ENCODE results near the gene GFPT2. TPM values are rescaled to one million over a fixed set of nuclear protein-coding genes. Genes with fewer than 3 reads are reported as not detected.

GFPT2 gene
- polyA plus RNA-seq, 2 of the 4 experiments (the other 2 are of a cell fraction) = 24.4 to 38.0 TPM

- ChIA-PET CTCF (interaction anchor here (0.7 to 6.0 kb wide), 4 partner anchors 9 to 44 kb away, joined by 3 to 40 read pairs (median 4); partner anchors contain the start of gene MAPK9), POLR2A (no interaction called here)
- no peak for FAIRE-seq
- H3K4me2 ChIP-seq = no peak overlapping the region
- peaks cover 12% of the 10 kb centered on the region for H3K9me3 ChIP-seq
- H3K27ac ChIP-seq = no peak overlapping the region
- WGBS (ENCODE audit: missing lambda C conversion rate) = 90% methylated on average over 10 of the region's 10 CpGs
- no peak for DNase-seq (ENCODE audit: low read depth in 1 of 2, low spot score in 1 of 2)
- H3K4me3 ChIP-seq = no peak overlapping the region
- TF ChIP-seq USF2 (IDR thresholded peaks at IDR 0.05) (no peak), MYC (IDR thresholded peaks at IDR 0.05; ENCODE audit: borderline replicate concordance, low read length) (no peak)
- H3K4me1 ChIP-seq = no peaks in the 10 kb centered on the region
- ATAC-seq = no peak
These were observed 69.0 kb downstream of the GFPT2 start for GRCh38 chr5:180284149-180284548.

- peaks cover 21% of the 10 kb centered on the region for H3K9me3 ChIP-seq
- H3K27ac ChIP-seq = no peak overlapping the region
- ATAC-seq (no peak), FAIRE-seq (no peak), DNase-seq (ENCODE audit: low read depth in 1 of 2, low spot score in 1 of 2) (no peak)
- H3K4me2 ChIP-seq = no peak overlapping the region
- no peaks in the 10 kb centered on the region for H3K4me1 ChIP-seq
- POLR2A ChIA-PET = interaction anchor here (0.6 kb wide), 1 partner anchor 29 kb away, joined by 3 read pairs; no protein-coding TSS in a partner anchor
- CTCF ChIA-PET = interaction anchor here (0.7 to 6.0 kb wide), 3 partner anchors 8 to 45 kb away, joined by 3 to 40 read pairs (median 3); partner anchors contain the start of gene MAPK9
- no peak for TF ChIP-seq RNF2 (IDR thresholded peaks at IDR 0.05; ENCODE audit: borderline replicate concordance, low read depth)
- no peak for TF ChIP-seq ESRRA (IDR thresholded peaks at IDR 0.05; ENCODE audit: borderline replicate concordance, low read length)
- TF ChIP-seq NPAS2 (CRISPR knock-in tag; IDR thresholded peaks at IDR 0.05; ENCODE audit: borderline replicate concordance) = no peak
- no peak for TF ChIP-seq PHF8 (IDR thresholded peaks at IDR 0.05; ENCODE audit: borderline replicate concordance, low read depth)
- no peak for TF ChIP-seq ATOH8 (CRISPR knock-in tag; IDR thresholded peaks at IDR 0.05; ENCODE audit: low read depth)
- no peak for TF ChIP-seq RAD21 (conservative IDR thresholded peaks at IDR 0.05 in 1 of 2, IDR thresholded peaks at IDR 0.05 in 1 of 2)
- no peak for TF ChIP-seq CEBPB (IDR thresholded peaks at IDR 0.05)
- no peak for TF ChIP-seq CHD2 (IDR thresholded peaks at IDR 0.05; ENCODE audit: low read length, partially characterized antibody)
- TF ChIP-seq EP300 (IDR thresholded peaks at IDR 0.05) = no peak
- 85% methylated on average over 10 of the region's 10 CpGs for WGBS (ENCODE audit: missing lambda C conversion rate)
- no peak overlapping the region for H3K4me3 ChIP-seq
These were observed 70.0 kb downstream of the GFPT2 start for GRCh38 chr5:180283026-180283615.

GRCh38 chr5:180282281-180282680 is 70.9 kb downstream of the GFPT2 start:
- ATAC-seq (no peak), DNase-seq (ENCODE audit: low read depth in 1 of 2, low spot score in 1 of 2) (no peak), FAIRE-seq (no peak)
- Histone ChIP-seq H3K27ac (no peak overlapping the region), H3K9me3 (peaks cover 29% of the 10 kb centered on the region), H3K4me2 (no peak overlapping the region), H3K4me1 (no peaks in the 10 kb centered on the region), H3K4me3 (no peak overlapping the region)
- ChIA-PET POLR2A (no interaction called here), CTCF (interaction anchor here (1.0 to 6.0 kb wide), 2 partner anchors 11 to 46 kb away, joined by 3 to 40 read pairs; partner anchors contain the start of gene MAPK9)
- no peak for TF ChIP-seq MAZ (IDR thresholded peaks at IDR 0.05; ENCODE audit: borderline replicate concordance, low read depth, low read length)
- TF ChIP-seq EHF (CRISPR knock-in tag; IDR thresholded peaks at IDR 0.05) = no peak
- TF ChIP-seq GATA3 (IDR thresholded peaks at IDR 0.05; ENCODE audit: borderline replicate concordance) = no peak
- TF ChIP-seq JUNB (IDR thresholded peaks at IDR 0.05) = no peak
- TF ChIP-seq HOXB13 (CRISPR knock-in tag; IDR thresholded peaks at IDR 0.05; ENCODE audit: low read depth) = no peak
- TF ChIP-seq NR3C1 (IDR thresholded peaks at IDR 0.05) = no peak
- TF ChIP-seq USF2 (IDR thresholded peaks at IDR 0.05) = no peak
- TF ChIP-seq CHD4 (IDR thresholded peaks at IDR 0.05; ENCODE audit: borderline replicate concordance) = no peak
- 85% methylated on average over 9 of the region's 9 CpGs for WGBS (ENCODE audit: missing lambda C conversion rate)
